Ascending aorta (tissue), 2 donors: ENCODE results near the gene PPP4R1. TPM values are rescaled to one million over a fixed set of nuclear protein-coding genes. Genes with fewer than 3 reads are reported as not detected.

Experiments used
- DNase-seq, 2 donors: peaks; one replicate each; pipeline ENCODE4 v3.0.0-alpha.2; 2019; ENCODE audit warnings: low spot score in 2 of 2
- H3K27ac ChIP-seq, 2 donors: fragments of 200-600 bp; sonication (generic); one replicate each; pipeline ENCODE4 v1.5.1; 2016 to 2017; ENCODE audit warnings: mild to moderate bottlenecking in 1 of 2
- H3K27me3 ChIP-seq: fragments of 200-600 bp; sonication (generic); one replicate; pipeline ENCODE4 v1.5.1; 2017
- H3K36me3 ChIP-seq, 2 donors: fragments of 200-600 bp; sonication (generic); one replicate each; pipeline ENCODE4 v1.5.1; 2016
- H3K4me1 ChIP-seq, 2 donors: fragments of 200-600 bp; sonication (generic); one replicate each; pipeline ENCODE4 v1.5.1; 2016 to 2017; ENCODE audit warnings: mild to moderate bottlenecking in 1 of 2
- H3K4me3 ChIP-seq, 2 donors: fragments of 200-600 bp; sonication (generic); one replicate each; pipeline ENCODE4 v1.5.1; 2016 to 2017; ENCODE audit warnings: mild to moderate bottlenecking in 1 of 2
- H3K9me3 ChIP-seq, 2 donors: fragments of 200-600 bp; sonication (generic); one replicate each; pipeline ENCODE4 v1.5.1; 2016
- CTCF ChIP-seq, 3 experiments: fragments of 200-600 bp in 2 of 3; fragments of 450-650 bp in 1 of 3; sonication (generic) in 2 of 3; IDR thresholded peaks; one replicate each; pipeline ENCODE4 v1.5.1; 2016 to 2019; ENCODE audit warnings: antibody characterized with exemption in 3 of 3, mild to moderate bottlenecking in 1 of 3, moderate library complexity in 1 of 3
- intact Hi-C: fragments of 100-400 bp; cut with DNase I; formaldehyde crosslinking; loops from one replicate; pipeline ENCODE4 v1.15.1; 2023
- total RNA-seq: library from RNA; depleted of rRNA; stranded (reverse); fragments of >200 nt; gene quantifications from one replicate; pipeline ENCODE4 v1.1.0, GENCODE V29; 2016

PPP4R1 gene
- total RNA-seq, 1 donor from 2014 or later = 34.4 TPM

- H3K9me3 ChIP-seq = no peaks in the 10 kb centered on the region
- no peak for DNase-seq
- H3K4me1 ChIP-seq = peaks cover 0 to 4% of the 10 kb centered on the region in 2 donors
- H3K4me3 ChIP-seq = no peak overlapping the region
- TF ChIP-seq CTCF (IDR thresholded peaks at IDR 0.05) = no peak
- H3K27me3 ChIP-seq = no peaks in the 10 kb centered on the region
- no peak overlapping the region for H3K27ac ChIP-seq
- peaks cover 64 to 77% of the 10 kb centered on the region in 2 donors for H3K36me3 ChIP-seq
- intact Hi-C loops = no loop called here
Observed at GRCh38 chr18:9558387-9559064, 55.8 kb downstream of the PPP4R1 start.

GRCh38 chr18:9557250-9557943, 57.0 kb downstream of the PPP4R1 start:
- no peaks in the 10 kb centered on the region for H3K9me3 ChIP-seq
- H3K4me1 ChIP-seq = no peaks in the 10 kb centered on the region
- no peak for TF ChIP-seq CTCF (IDR thresholded peaks at IDR 0.05)
- H3K27me3 ChIP-seq = no peaks in the 10 kb centered on the region
- DNase-seq = no peak
- no peak overlapping the region for H3K4me3 ChIP-seq
- H3K36me3 ChIP-seq = peaks cover 64 to 78% of the 10 kb centered on the region in 2 donors
- H3K27ac ChIP-seq = no peak overlapping the region
- intact Hi-C loops = no loop called here

GRCh38 chr18:9552616-9553015, 61.7 kb downstream of the PPP4R1 start:
- peaks cover 67 to 92% of the 10 kb centered on the region in 2 donors for H3K36me3 ChIP-seq

GRCh38 chr18:9552191-9552590, 62.2 kb downstream of the PPP4R1 start:
- DNase-seq = no peak
- no peaks in the 10 kb centered on the region for H3K9me3 ChIP-seq
- H3K27me3 ChIP-seq = no peaks in the 10 kb centered on the region
- peaks cover 69 to 95% of the 10 kb centered on the region in 2 donors for H3K36me3 ChIP-seq
- H3K27ac ChIP-seq = no peak overlapping the region
- TF ChIP-seq CTCF (IDR thresholded peaks at IDR 0.05) = no peak
- H3K4me1 ChIP-seq = no peaks in the 10 kb centered on the region
- intact Hi-C loops = no loop called here
- H3K4me3 ChIP-seq = no peak overlapping the region

More at GRCh38 chr18:9552616-9553015, 61.7 kb downstream of the PPP4R1 start:
- Histone ChIP-seq H3K9me3 (no peaks in the 10 kb centered on the region), H3K4me1 (no peaks in the 10 kb centered on the region), H3K4me3 (no peak overlapping the region), H3K27me3 (no peaks in the 10 kb centered on the region), H3K27ac (no peak overlapping the region)
- no peak for DNase-seq
- intact Hi-C loops = no loop called here
- no peak for TF ChIP-seq CTCF (IDR thresholded peaks at IDR 0.05)

- TF ChIP-seq CTCF (IDR thresholded peaks at IDR 0.05) = no peak
- H3K27me3 ChIP-seq = no peaks in the 10 kb centered on the region
- no peaks in the 10 kb centered on the region for H3K4me1 ChIP-seq
- intact Hi-C loops = no loop called here
- H3K4me3 ChIP-seq = no peak overlapping the region
- no peaks in the 10 kb centered on the region for H3K9me3 ChIP-seq
- peaks cover 68 to 96% of the 10 kb centered on the region in 2 donors for H3K36me3 ChIP-seq
- H3K27ac ChIP-seq = no peak overlapping the region
- no peak for DNase-seq
Observed at GRCh38 chr18:9550429-9550828, 63.9 kb downstream of the PPP4R1 start.
